GM18517 (cell line): ENCODE data around the gene ULK2.
"Not testable (repeated sequence)": the region's sequence is repeated elsewhere in the genome, so short reads cannot be mapped to it uniquely, and the experiment has no call there.

Experiments used
- ATAC-seq: cut with Tn5 transposase; IDR thresholded peaks from one replicate; pipeline ENCODE4 v1.9.1; 2021; ENCODE audit warnings: mild to moderate bottlenecking, moderate library complexity; ENCODE audit not compliant: unreplicated experiment

The ULK2 gene

DNA sequence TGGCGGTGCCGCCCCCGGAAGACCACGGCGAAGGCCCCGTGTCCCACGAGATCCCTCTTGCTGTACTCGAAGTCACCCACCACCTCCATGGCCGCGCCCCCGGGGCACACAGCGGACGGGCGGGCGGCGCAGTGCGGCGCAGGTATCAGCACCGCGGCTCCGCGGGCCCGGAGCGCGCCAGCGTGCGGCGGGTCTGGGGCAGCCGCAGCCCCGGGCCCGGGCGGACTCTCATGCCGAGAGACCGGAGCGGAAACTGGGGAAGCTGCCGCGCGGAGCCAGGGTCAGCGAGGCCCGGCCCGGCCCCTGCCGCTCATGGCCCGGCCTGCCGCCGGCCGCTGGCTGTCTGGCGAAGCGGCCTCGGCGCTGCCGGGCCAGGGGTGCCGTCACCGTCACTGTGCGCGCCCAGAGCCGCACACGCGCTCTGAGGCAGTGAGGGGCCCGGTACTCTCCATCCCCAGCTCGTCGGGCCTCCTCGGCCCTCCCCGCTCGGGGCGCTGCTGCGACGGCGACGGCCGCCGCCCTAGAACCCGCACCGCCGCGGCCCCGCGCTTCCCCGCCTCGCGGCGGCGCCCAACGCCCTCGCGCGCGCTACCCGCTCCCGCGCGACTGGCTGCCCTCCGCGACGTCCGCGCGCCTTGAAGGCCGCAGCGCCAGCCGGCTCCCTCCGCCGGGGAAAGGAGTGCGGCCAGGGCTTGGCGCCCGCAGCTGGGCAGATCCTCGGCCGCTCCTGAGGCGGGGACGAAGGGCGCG, at the start of gene ULK2:
Gene ULK2, minus strand, starts transcription at position 608 of the 750 bp plus-strand sequence. Its CDS starts 519 bp downstream, at position 89.
- no peak for ATAC-seq

- ATAC-seq: no peak
Observed at GRCh38 chr17:19915245-19915978, 47.7 kb upstream of the ULK2 start.

GRCh38 chr17:19911033-19911432, 43.3 kb upstream of the ULK2 start:
- ATAC-seq: no peak

GRCh38 chr17:19909139-19909538, 41.4 kb upstream of the ULK2 start:
- no peak for ATAC-seq

DNA sequence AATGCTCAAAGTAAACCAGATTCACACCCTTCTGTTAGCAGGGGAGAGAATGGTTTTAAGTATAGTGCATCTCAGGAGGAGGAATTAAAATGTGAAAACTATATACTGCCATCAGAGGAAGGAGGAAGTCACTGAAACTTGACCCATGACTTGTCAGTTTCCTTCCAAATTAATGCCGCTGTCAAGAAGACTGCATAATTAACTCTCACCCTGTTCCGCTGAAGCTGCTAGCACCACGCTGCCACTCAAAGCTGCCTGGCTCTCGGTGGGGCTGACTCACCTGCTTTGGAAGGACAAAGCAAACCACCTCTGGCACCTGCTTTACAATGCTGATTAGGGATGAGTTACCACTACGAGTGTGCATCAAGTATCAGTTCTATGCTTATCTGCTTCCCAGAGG, 37.8 kb upstream of the ULK2 start:
- no peak for ATAC-seq

DNA sequence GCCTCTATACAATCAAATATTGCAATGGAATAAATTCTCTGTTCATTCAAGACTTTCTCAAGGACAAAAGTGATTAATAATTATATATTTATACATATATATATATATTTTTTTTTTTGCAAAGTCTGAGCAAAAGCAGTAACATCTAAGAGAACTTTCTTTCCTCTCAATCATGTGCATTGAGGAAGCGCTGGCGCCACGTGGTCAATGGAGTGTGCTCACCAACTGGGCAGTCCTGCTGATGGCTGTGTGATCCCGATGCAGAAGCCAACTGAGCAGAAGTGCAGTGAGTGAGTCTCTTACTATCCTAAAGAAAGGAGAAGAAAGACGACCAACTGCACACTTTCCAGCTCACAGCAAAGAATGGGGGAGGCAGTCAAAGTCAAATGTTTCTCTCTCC, 37.2 kb upstream of the ULK2 start:
- ATAC-seq: no peak

DNA sequence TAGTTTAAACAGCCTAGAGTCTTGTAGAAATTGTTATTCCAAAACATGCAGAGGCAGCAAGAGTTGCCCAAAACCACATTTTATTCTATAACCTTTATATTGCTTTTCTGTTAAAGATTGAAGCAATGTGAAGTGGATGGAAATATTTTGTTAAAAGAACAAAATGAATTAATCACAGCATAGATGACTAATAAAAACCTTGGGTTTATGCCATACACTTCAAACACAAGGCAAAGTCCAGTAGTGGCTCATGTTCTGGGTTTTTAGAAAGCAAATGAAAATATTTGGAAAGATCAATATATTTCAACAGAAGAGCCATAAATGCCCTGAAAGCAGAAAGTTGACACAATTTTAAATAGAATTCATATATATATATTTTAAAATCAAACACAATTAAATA, 36.7 kb upstream of the ULK2 start:
- no peak for ATAC-seq

- ATAC-seq: no peak
Observed at GRCh38 chr17:19900809-19901208, 33.1 kb upstream of the ULK2 start.

- no peak for ATAC-seq
Observed at GRCh38 chr17:19897903-19898302, 30.2 kb upstream of the ULK2 start.

DNA sequence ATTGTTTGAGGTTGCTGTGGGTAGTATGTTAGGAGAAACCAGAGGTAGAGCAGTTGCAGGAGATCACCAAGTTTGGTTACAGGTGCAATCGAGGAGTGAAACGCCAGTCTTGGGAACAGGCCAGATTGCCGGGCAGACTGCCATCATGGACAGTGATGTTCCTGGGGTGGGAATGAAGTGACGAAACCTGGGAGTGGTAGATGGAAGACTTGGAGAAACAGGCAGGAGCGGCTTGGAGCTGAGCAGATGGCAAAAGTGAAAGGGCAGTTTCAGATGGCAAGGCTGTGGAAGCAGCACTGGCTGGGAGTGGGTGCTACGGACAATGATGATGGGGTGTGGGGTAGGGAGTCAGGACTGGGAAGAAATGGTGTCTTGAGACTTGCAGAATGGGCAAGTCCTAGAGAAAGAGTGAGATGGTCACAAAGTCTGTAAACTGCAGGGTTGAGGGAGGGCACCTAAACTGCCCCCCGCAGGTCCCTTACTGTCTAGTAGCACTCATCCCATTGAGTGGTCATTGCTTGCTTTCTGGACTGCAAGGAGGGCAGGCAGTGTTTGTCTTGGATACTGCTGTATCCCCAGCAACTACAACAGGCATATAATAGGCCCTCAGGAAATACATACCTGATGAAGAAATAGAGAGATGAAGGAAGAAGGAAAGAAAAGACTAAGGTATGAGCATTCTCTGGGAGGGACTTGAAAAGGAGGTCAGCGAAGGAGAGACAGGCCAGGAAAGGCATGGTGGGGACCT, 29.5 kb upstream of the ULK2 start:
- ATAC-seq: no peak

- no peak for ATAC-seq
Observed at GRCh38 chr17:19896679-19897078, 28.9 kb upstream of the ULK2 start.

- not testable (repeated sequence) for ATAC-seq
Observed at GRCh38 chr17:19890554-19890953, 22.8 kb upstream of the ULK2 start.

- not testable (repeated sequence) for ATAC-seq
Observed at GRCh38 chr17:19890001-19890400, 22.3 kb upstream of the ULK2 start.

GRCh38 chr17:19886116-19886515, 18.4 kb upstream of the ULK2 start:
- no peak for ATAC-seq

DNA sequence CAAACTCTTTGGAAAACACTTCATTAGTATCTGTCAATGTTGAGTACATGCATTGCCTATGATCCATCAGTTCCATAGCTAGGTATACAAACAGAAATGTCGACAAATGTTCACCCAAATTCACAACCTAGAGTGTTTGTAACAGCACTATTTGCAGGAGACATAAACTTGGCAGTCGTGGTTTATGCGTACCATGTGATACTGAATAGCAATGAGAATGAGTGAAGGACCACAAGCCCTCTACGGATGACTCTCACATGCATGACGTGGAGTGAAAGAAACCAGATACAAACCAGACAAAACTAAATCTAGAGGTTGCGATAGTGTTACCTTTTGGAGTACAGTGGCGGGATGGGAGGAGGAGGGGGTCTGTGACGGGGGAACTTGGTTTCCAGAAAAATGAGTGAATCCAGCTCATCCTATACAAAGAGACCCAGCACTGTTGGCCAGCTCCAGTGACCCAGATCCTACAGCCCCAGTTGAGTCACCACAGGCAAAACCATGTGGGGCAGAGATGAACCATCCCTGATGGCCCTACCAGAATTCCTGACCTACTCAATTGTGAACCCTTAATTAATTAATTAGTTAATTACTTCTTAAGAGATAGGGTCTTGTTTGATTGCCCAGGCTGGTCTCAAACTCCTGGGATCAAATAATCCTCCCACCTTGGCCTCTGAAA, 15.9 kb upstream of the ULK2 start:
- no peak for ATAC-seq

DNA sequence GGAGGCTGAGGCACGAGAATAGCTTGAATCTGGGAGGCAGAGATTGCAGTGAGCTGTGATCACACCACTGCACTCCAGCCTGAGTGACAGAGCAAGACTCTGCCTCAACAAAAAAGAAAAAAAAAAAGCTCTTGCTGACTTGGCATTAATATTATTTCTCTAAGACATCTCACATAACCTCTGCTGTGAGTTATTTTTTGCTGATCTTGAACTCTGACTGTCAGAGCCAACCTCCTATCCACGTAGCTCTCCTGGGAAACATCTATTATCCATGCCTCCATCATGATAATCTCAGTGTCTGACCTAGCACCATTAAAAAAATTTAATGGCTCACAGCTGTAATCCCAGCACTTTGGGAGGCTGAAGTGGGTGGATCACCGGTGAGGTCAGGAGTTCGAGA, 12.7 kb upstream of the ULK2 start:
- no peak for ATAC-seq

- ATAC-seq: no peak
Observed at GRCh38 chr17:19877364-19877945, 9.7 kb upstream of the ULK2 start.

DNA sequence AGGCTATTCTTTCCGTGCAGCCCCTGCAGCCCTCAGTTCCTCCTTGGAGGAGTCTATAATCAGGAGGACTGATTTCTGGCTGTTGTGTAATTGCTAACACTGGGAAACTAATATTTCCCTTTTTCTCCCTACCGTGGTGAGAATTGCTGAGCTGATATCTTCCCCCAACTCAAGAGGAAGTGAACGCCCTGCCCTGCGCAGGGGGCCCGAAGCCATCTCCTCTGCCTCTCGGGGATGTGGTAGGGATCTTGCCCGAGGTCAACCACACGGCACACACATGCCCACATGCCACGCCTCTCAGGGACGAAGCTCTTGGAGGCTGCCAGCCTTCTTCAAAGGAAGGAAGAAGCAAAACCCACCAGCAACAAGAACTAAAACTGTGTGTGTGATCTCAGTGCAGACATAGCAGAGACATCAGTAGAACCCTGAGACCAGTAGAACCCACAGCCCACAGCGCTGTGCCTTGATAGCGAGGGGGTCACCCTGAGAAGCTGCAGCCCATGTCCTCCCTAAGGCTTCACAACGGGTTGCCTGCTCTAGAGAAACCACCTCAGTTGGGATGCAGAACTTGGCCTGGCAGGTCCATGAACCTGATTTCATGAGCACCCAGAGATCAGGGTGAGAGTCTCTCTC, 8.9 kb upstream of the ULK2 start:
- ATAC-seq: no peak

GRCh38 chr17:19874256-19874655, 6.5 kb upstream of the ULK2 start:
- ATAC-seq: no peak

DNA sequence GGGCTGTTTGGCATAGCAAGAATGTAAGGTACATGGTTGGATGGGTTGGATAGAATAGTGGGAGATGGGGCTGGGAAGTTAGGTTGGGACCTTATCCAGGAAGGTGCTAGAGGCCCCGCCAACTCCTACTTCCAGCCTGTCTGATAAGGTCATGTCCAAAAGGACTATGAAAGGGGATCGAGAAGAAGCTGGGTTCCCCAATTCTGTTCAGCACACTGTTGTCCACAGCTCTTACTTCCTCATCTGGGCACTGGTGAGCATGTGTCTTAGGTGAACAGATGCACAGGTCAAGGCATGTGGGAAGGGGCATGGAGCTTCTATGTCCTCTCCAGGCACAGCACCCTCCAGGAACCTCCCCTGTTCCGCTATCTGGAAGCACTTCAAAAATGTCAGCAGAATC, 5.6 kb upstream of the ULK2 start:
- ATAC-seq: no peak

DNA sequence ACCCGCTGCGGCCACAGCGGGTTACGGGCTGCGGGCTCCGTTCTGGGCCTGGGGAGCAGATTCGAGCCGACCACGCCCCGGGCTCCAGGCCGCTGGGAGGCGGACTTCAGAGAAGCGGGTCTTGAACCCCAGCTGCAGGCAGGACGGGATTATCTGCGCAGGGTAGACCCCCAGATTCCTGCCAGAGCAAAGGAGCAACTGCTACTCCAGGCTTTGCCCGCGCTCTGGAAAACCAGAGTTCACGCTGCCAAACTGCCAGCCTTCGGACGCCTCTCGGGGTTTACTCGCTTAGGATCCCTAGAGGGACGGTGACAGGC, 301 bp upstream of the ULK2 start:
- no peak for ATAC-seq
